LHCN-M2 (cell line): ENCODE results near the gene FLVCR1. TPM values are rescaled to one million over a fixed set of nuclear protein-coding genes. Genes with fewer than 3 reads are reported as not detected.
A peak's percentile ranks its signal among the peaks of the same experiment; 100 is the strongest.

Experiments
- DNase-seq: peaks from one replicate; pipeline ENCODE4 v3.0.0-alpha.2; 2012; ENCODE audit warnings: low read depth
- total RNA-seq: library from RNA; depleted of rRNA; stranded (reverse); fragments of >200 nt; gene quantifications from 2 replicates; pipeline ENCODE4 v1.2.3, GENCODE V29; 2014

FLVCR1 gene
- total RNA-seq, 1 experiment from 2014 or later = 4.5 TPM

- peak; percentile 19 for DNase-seq
Observed at GRCh38 chr1:212915245-212916091, 57.4 kb downstream of the FLVCR1 start.

GRCh38 chr1:212916481-212917133 lies 58.5 kb downstream of the FLVCR1 start:
- peak; percentile 68 for DNase-seq

- no peak for DNase-seq
Observed at GRCh38 chr1:212917134-212917485, 59.0 kb downstream of the FLVCR1 start.

- DNase-seq = no peak
Observed at GRCh38 chr1:212917858-212918257, 59.8 kb downstream of the FLVCR1 start.

GRCh38 chr1:212918824-212919223 lies 60.7 kb downstream of the FLVCR1 start:
- DNase-seq = no peak

- no peak for DNase-seq
Observed at GRCh38 chr1:212920246-212920645, 62.2 kb downstream of the FLVCR1 start.

GRCh38 chr1:212920896-212921295 lies 62.8 kb downstream of the FLVCR1 start:
- no peak for DNase-seq

GRCh38 chr1:212922016-212922415 lies 63.9 kb downstream of the FLVCR1 start:
- no peak for DNase-seq

GRCh38 chr1:212926372-212926771 lies 68.3 kb downstream of the FLVCR1 start:
- DNase-seq = no peak

- no peak for DNase-seq
Observed at GRCh38 chr1:212928323-212929291, 70.5 kb downstream of the FLVCR1 start.

GRCh38 chr1:212930986-212931678 lies 73.1 kb downstream of the FLVCR1 start:
- DNase-seq = no peak

GRCh38 chr1:212933815-212934471 lies 75.9 kb downstream of the FLVCR1 start:
- DNase-seq = no peak

GRCh38 chr1:212935387-212935981 lies 77.4 kb downstream of the FLVCR1 start:
- DNase-seq = no peak

GRCh38 chr1:212937034-212937433 lies 79.0 kb downstream of the FLVCR1 start:
- no peak for DNase-seq

- DNase-seq = no peak
Observed at GRCh38 chr1:212938846-212939245, 80.8 kb downstream of the FLVCR1 start.

- DNase-seq = no peak
Observed at GRCh38 chr1:212941452-212941851, 83.4 kb downstream of the FLVCR1 start.

GRCh38 chr1:212942679-212943392 lies 84.8 kb downstream of the FLVCR1 start:
- DNase-seq = no peak

- DNase-seq = no peak
Observed at GRCh38 chr1:212943393-212943710, 85.3 kb downstream of the FLVCR1 start.

- no peak for DNase-seq
Observed at GRCh38 chr1:212944229-212944901, 86.3 kb downstream of the FLVCR1 start.
